Tibial nerve (tissue), 4 donors: ENCODE measurements around the gene FAM120B.

Experiments used
- EP300 ChIP-seq, 2 donors: sonication (generic); formaldehyde crosslinking; IDR thresholded peaks; one replicate each; pipeline ENCODE4 v1.6.1; 2017; ENCODE audit warnings: antibody characterized with exemption in 2 of 2, mild to moderate bottlenecking in 1 of 2
- POLR2A ChIP-seq, 2 donors: fragments of 450-650 bp; IDR thresholded peaks; one replicate each; pipeline ENCODE4 v1.6.1; 2017; ENCODE audit warnings: antibody characterized with exemption in 2 of 2, mild to moderate bottlenecking in 2 of 2, moderate library complexity in 2 of 2
- TF ChIP-seq, protein P1 (sequence below), 5 experiments: fragments of 200-600 bp in 3 of 5; fragments of 450-650 bp in 2 of 5; sonication (generic) in 3 of 5; IDR thresholded peaks; one replicate each; pipeline ENCODE4 v1.5.1; 2016 to 2019; ENCODE audit warnings: antibody characterized with exemption in 5 of 5, mild to moderate bottlenecking in 3 of 5, moderate library complexity in 2 of 5

DNA sequence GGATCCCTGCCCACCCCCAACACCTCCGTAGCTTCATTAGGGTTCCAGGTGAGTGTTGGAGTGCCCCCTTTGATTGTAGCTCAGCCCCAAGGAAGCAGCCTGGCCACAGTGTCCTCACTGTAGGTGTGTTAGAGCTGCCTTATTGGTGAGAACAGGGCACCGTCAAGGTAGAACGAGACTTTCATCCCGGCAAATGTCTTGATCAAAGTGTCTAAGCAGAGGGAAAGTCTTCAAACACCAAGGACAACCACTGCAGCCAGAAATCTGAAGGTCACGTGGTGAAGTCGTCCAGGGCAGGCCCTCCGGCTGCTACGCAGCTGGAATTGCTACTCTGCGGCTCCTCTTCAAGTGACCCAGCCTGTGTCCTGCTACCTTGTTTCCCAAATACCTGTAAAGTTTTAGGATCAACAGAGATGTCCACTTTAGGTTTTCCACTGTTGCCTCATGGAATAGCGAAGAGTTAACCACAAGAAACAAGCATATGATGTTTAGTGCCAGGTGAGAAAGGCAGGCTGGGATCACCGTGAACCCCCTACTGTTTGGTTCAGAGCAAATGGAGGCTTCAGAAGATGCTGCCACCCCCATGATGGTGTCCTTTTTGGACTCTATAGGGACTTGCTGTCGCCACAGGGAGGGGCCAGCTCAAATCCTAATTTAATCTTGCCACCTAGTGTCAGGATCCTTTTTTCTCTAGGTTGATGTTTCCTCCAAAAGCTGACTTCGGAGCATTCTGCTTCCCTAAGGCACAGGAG lies 14.0 kb upstream of the FAM120B start:
- TF ChIP-seq, protein P1, sequence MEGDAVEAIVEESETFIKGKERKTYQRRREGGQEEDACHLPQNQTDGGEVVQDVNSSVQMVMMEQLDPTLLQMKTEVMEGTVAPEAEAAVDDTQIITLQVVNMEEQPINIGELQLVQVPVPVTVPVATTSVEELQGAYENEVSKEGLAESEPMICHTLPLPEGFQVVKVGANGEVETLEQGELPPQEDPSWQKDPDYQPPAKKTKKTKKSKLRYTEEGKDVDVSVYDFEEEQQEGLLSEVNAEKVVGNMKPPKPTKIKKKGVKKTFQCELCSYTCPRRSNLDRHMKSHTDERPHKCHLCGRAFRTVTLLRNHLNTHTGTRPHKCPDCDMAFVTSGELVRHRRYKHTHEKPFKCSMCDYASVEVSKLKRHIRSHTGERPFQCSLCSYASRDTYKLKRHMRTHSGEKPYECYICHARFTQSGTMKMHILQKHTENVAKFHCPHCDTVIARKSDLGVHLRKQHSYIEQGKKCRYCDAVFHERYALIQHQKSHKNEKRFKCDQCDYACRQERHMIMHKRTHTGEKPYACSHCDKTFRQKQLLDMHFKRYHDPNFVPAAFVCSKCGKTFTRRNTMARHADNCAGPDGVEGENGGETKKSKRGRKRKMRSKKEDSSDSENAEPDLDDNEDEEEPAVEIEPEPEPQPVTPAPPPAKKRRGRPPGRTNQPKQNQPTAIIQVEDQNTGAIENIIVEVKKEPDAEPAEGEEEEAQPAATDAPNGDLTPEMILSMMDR (IDR thresholded peaks at IDR 0.05): peak in 1 of 5 experiments; percentile 10
- TF ChIP-seq EP300 (IDR thresholded peaks at IDR 0.05): no peak
- TF ChIP-seq POLR2A (IDR thresholded peaks at IDR 0.05): no peak
